DMS114 treated with DMSO at 0.1 percent for 48 hours (cell line): ENCODE results near the gene VTA1.
"Not testable (repeated sequence)": the region's sequence is repeated elsewhere in the genome, so short reads cannot be mapped to it uniquely, and the experiment has no call there.

Experiments used
- DNase-seq: peaks from one replicate; lab custom pipeline; 2025; ENCODE audit not compliant: unreplicated experiment; lab: John Stamatoyannopoulos, UW

Gene VTA1

GRCh38 chr6:142225115-142225514, 78.1 kb downstream of the VTA1 start:
- DNase-seq: no peak

GRCh38 chr6:142225552-142225951, 78.5 kb downstream of the VTA1 start:
- no peak for DNase-seq

GRCh38 chr6:142226731-142227130, 79.7 kb downstream of the VTA1 start:
- no peak for DNase-seq

GRCh38 chr6:142229518-142230270, 82.6 kb downstream of the VTA1 start:
- DNase-seq: not testable (repeated sequence)

- not testable (repeated sequence) for DNase-seq
These were observed 85.4 kb downstream of the VTA1 start for GRCh38 chr6:142232206-142233044.

- no peak for DNase-seq
These were observed 87.1 kb downstream of the VTA1 start for GRCh38 chr6:142233945-142234682.

- DNase-seq: no peak
These were observed 88.2 kb downstream of the VTA1 start for GRCh38 chr6:142235272-142235671.

GRCh38 chr6:142235791-142236190, 88.7 kb downstream of the VTA1 start:
- no peak for DNase-seq

- DNase-seq: no peak
These were observed 89.6 kb downstream of the VTA1 start for GRCh38 chr6:142236691-142237090.

GRCh38 chr6:142238881-142239280, 91.8 kb downstream of the VTA1 start:
- no peak for DNase-seq

GRCh38 chr6:142240179-142240578, 93.1 kb downstream of the VTA1 start:
- no peak for DNase-seq

GRCh38 chr6:142241061-142241460, 94.0 kb downstream of the VTA1 start:
- DNase-seq: no peak

- no peak for DNase-seq
These were observed 95.2 kb downstream of the VTA1 start for GRCh38 chr6:142242269-142242668.

GRCh38 chr6:142246960-142247359, 99.9 kb downstream of the VTA1 start:
- DNase-seq: no peak

- DNase-seq: no peak
These were observed 102.2 kb downstream of the VTA1 start for GRCh38 chr6:142249266-142249665.

GRCh38 chr6:142251930-142252445, 104.9 kb downstream of the VTA1 start:
- DNase-seq: no peak

GRCh38 chr6:142254513-142254912, 107.5 kb downstream of the VTA1 start:
- no peak for DNase-seq

GRCh38 chr6:142255785-142256184, 108.7 kb downstream of the VTA1 start:
- DNase-seq: no peak

- no peak for DNase-seq
These were observed 111.2 kb downstream of the VTA1 start for GRCh38 chr6:142258305-142258704.

GRCh38 chr6:142258757-142259156, 111.7 kb downstream of the VTA1 start:
- no peak for DNase-seq

- DNase-seq: no peak
These were observed 113.7 kb downstream of the VTA1 start for GRCh38 chr6:142260748-142261147.
